ENCODE measurements around the gene BRD7. TPM values are rescaled to one million over a fixed set of nuclear protein-coding genes. Genes with fewer than 3 reads are reported as not detected.

BRD7 gene
- total and polyA plus RNA-seq, 2 of the 13 experiments (the other 11 are each of a cell fraction or from before 2014, with no cell fraction given) = 82.3 to 149 TPM

- Histone ChIP-seq H3K9me3 (ENCODE audit: low read length) (no peaks in the 10 kb centered on the region), H3K36me3 (replicated peaks in 1 of 2; ENCODE audit: control insufficient read depth in 1 of 2, insufficient read depth in 2 of 2, low read length in 2 of 2) (no peaks in the 10 kb centered on the region), H3K9ac (ENCODE audit: insufficient read depth, low read depth, low read length) (no peak overlapping the region), H3K4me1 (ENCODE audit: insufficient read depth, low read length) (peaks cover 65% of the 10 kb centered on the region), H2AFZ (ENCODE audit: low read length) (no peak overlapping the region), H3K79me2 (ENCODE audit: insufficient read depth, low read length) (no peaks in the 10 kb centered on the region), H3K4me3 (replicated peaks in 1 of 3; ENCODE audit: insufficient read depth in 1 of 3, low read depth in 2 of 3, low read length in 3 of 3) (no peak overlapping the region; a peak in 1 of 6 replicates), H3K27me3 (ENCODE audit: control insufficient read depth in 1 of 2, insufficient read depth in 2 of 2, low read length in 2 of 2) (peaks cover 0 to 4% of the 10 kb centered on the region in 2 experiments; a peak in 1 of 5 replicates), H4K20me1 (ENCODE audit: insufficient read depth, low read length) (no peaks in the 10 kb centered on the region), H3K27ac (ENCODE audit: extremely low read length, insufficient read depth, low read length) (no peak overlapping the region), H3K4me2 (ENCODE audit: low read depth, low read length) (peak overlapping the region; percentile 77)
- in situ Hi-C loops (cut with HindIII; ENCODE audit: extremely low pct_ligation_motif_present, low pct_unique_long_range_greater_than_20kb) (no loop called here), intact Hi-C loops (cut with micrococcal nuclease; ENCODE audit: unreplicated experiment) (no loop called here)
- 72% methylated on average over 27 of the region's 29 CpGs for WGBS (ENCODE audit: low lambda C conversion rate)
- TF ChIP-seq ZBTB25 (CRISPR knock-in tag; IDR thresholded peaks at IDR 0.05) (no peak), ZNF737 (CRISPR knock-in tag; IDR thresholded peaks at IDR 0.05; ENCODE audit: borderline replicate concordance) (0 out of 2 replicates have a peak, but pooled peaks have one; percentile 48), E2F5 (CRISPR knock-in tag; conservative IDR thresholded peaks at IDR 0.05) (no peak), BCL3 (CRISPR knock-in tag; IDR thresholded peaks at IDR 0.05) (0 out of 2 replicates have a peak, but pooled peaks have one; percentile 34), ZNF768 (CRISPR knock-in tag; IDR thresholded peaks at IDR 0.05) (0 out of 2 replicates have a peak, but pooled peaks have one; percentile 23), SRSF1 (optimal IDR thresholded peaks at IDR 0.05; ENCODE audit: low read depth, low read length) (peak; percentile 43), ZNF564 (CRISPR knock-in tag; IDR thresholded peaks at IDR 0.05) (no peak), ZNF891 (CRISPR knock-in tag; IDR thresholded peaks at IDR 0.05) (peak; percentile 4; the same call in 1 of the 2 replicates), ZNF672 (CRISPR knock-in tag; IDR thresholded peaks at IDR 0.05) (no peak), PAF1 (CRISPR knock-in tag; IDR thresholded peaks at IDR 0.05) (no peak), FOXO1 (CRISPR knock-in tag; IDR thresholded peaks at IDR 0.05) (0 out of 2 replicates have a peak, but pooled peaks have one; percentile 15), MXD3 (CRISPR knock-in tag; IDR thresholded peaks at IDR 0.05) (0 out of 2 replicates have a peak, but pooled peaks have one; percentile 9), NFKB2 (CRISPR knock-in tag; IDR thresholded peaks at IDR 0.05; ENCODE audit: borderline replicate concordance) (0 out of 2 replicates have a peak, but pooled peaks have one; percentile 11), ZNF777 (CRISPR knock-in tag; IDR thresholded peaks at IDR 0.05) (0 out of 2 replicates have a peak, but pooled peaks have one; percentile 14)
- no peak for FAIRE-seq
- no peak for ATAC-seq
- ChIA-PET POLR2A (interaction anchor here (0.6 kb wide), 1 partner anchor 56 kb away, joined by 4 read pairs; no protein-coding TSS in a partner anchor), CTCF (ENCODE audit: low intra/inter-chr PET ratio, low total read pairs) (no interaction called here)
- no peak for DNase-seq (ENCODE audit: low spot score)
- BruUV-seq (replicated peaks) = no TSS peak
Observed at GRCh38 chr16:50298591-50299507, 69.9 kb downstream of the BRD7 start.

Measured in HepG2 (cell line).